Fibroblast of skin of right biceps (primary cell): Measurements from ENCODE around the gene SIVA1.

ENCODE experiments used
- DNase-seq: peaks from one replicate; pipeline ENCODE4 v3.0.0-alpha.2; 2013

The SIVA1 gene

GRCh38 chr14:104771918-104772706, 19.2 kb downstream of the SIVA1 start:
- DNase-seq, result no peak

- no peak for DNase-seq
Measured at GRCh38 chr14:104772707-104773504, 20.0 kb downstream of the SIVA1 start.

GRCh38 chr14:104773505-104774452, 20.8 kb downstream of the SIVA1 start:
- DNase-seq, result no peak

GRCh38 chr14:104774453-104775072, 21.6 kb downstream of the SIVA1 start:
- no peak for DNase-seq

- DNase-seq, result no peak
Measured at GRCh38 chr14:104775073-104775489, 22.1 kb downstream of the SIVA1 start.

- DNase-seq, result no peak
Measured at GRCh38 chr14:104776481-104776880, 23.5 kb downstream of the SIVA1 start.

GRCh38 chr14:104776961-104777807, 24.2 kb downstream of the SIVA1 start:
- no peak for DNase-seq

GRCh38 chr14:104777808-104778249, 24.9 kb downstream of the SIVA1 start:
- DNase-seq, result no peak

- DNase-seq, result no peak
Measured at GRCh38 chr14:104778694-104779331, 25.9 kb downstream of the SIVA1 start.

GRCh38 chr14:104779776-104780512, 27.0 kb downstream of the SIVA1 start:
- no peak for DNase-seq

- no peak for DNase-seq
Measured at GRCh38 chr14:104780513-104781030, 27.6 kb downstream of the SIVA1 start.

- no peak for DNase-seq
Measured at GRCh38 chr14:104781271-104782077, 28.5 kb downstream of the SIVA1 start.

GRCh38 chr14:104782086-104782807, 29.3 kb downstream of the SIVA1 start:
- DNase-seq, result no peak

GRCh38 chr14:104782808-104783139, 29.8 kb downstream of the SIVA1 start:
- DNase-seq, result no peak

GRCh38 chr14:104783484-104784217, 30.7 kb downstream of the SIVA1 start:
- no peak for DNase-seq

- no peak for DNase-seq
Measured at GRCh38 chr14:104784218-104784568, 31.2 kb downstream of the SIVA1 start.

- no peak for DNase-seq
Measured at GRCh38 chr14:104784846-104785707, 32.1 kb downstream of the SIVA1 start.
